ENCODE measurements around the gene SLC24A3.

The SLC24A3 gene

GRCh38 chr20:19317237-19318069 lies 105.0 kb downstream of the SLC24A3 start:
- in situ Hi-C loops (cut with HindIII; ENCODE audit: low sequenced_read_pairs): no loop called here
- H3K4me3 ChIP-seq (ENCODE audit: low read depth, low read length): no peak overlapping the region
- no peak for TF ChIP-seq CTCF (IDR thresholded peaks at IDR 0.05; ENCODE audit: low read depth, low read length)
- no peak for DNase-seq (ENCODE audit: low read depth, low spot score)

- no peak for DNase-seq (ENCODE audit: low read depth, low spot score)
- TF ChIP-seq CTCF (IDR thresholded peaks at IDR 0.05; ENCODE audit: low read depth, low read length): no peak
- in situ Hi-C loops (cut with HindIII; ENCODE audit: low sequenced_read_pairs): no loop called here
- H3K4me3 ChIP-seq (ENCODE audit: low read depth, low read length): no peak overlapping the region
These were observed 106.2 kb downstream of the SLC24A3 start for GRCh38 chr20:19318610-19319009.

GRCh38 chr20:19320005-19320404 lies 107.6 kb downstream of the SLC24A3 start:
- H3K4me3 ChIP-seq (ENCODE audit: low read depth, low read length): no peak overlapping the region
- no peak for TF ChIP-seq CTCF (IDR thresholded peaks at IDR 0.05; ENCODE audit: low read depth, low read length)
- in situ Hi-C loops (cut with HindIII; ENCODE audit: low sequenced_read_pairs): no loop called here
- DNase-seq (ENCODE audit: low read depth, low spot score): no peak

GRCh38 chr20:19321176-19321575 lies 108.7 kb downstream of the SLC24A3 start:
- TF ChIP-seq CTCF (IDR thresholded peaks at IDR 0.05; ENCODE audit: low read depth, low read length): no peak
- in situ Hi-C loops (cut with HindIII; ENCODE audit: low sequenced_read_pairs): no loop called here
- H3K4me3 ChIP-seq (ENCODE audit: low read depth, low read length): no peak overlapping the region
- DNase-seq (ENCODE audit: low read depth, low spot score): no peak

- no peak for DNase-seq (ENCODE audit: low read depth, low spot score)
- TF ChIP-seq CTCF (IDR thresholded peaks at IDR 0.05; ENCODE audit: low read depth, low read length): no peak
- no peak overlapping the region for H3K4me3 ChIP-seq (ENCODE audit: low read depth, low read length)
- in situ Hi-C loops (cut with HindIII; ENCODE audit: low sequenced_read_pairs): no loop called here
These were observed 109.9 kb downstream of the SLC24A3 start for GRCh38 chr20:19322061-19322985.

- in situ Hi-C loops (cut with HindIII; ENCODE audit: low sequenced_read_pairs): no loop called here
- H3K4me3 ChIP-seq (ENCODE audit: low read depth, low read length): no peak overlapping the region
- TF ChIP-seq CTCF (IDR thresholded peaks at IDR 0.05; ENCODE audit: low read depth, low read length): no peak
- no peak for DNase-seq (ENCODE audit: low read depth, low spot score)
These were observed 115.0 kb downstream of the SLC24A3 start for GRCh38 chr20:19327401-19327800.

Measured in astrocyte of the spinal cord (primary cell).